ENCODE measurements around the gene POLE.

- TF ChIP-seq CTCF (conservative IDR thresholded peaks at IDR 0.05; ENCODE audit: low read length) = no peak
- TF ChIP-seq EZH2phosphoT487 (IDR thresholded peaks at IDR 0.05; ENCODE audit: borderline replicate concordance) = no peak
Observed at GRCh38 chr12:132716356-132716755, 29.2 kb upstream of the POLE start.
